ENCODE results near the gene FAM216B. TPM values are rescaled to one million over a fixed set of nuclear protein-coding genes. Genes with fewer than 3 reads are reported as not detected.

FAM216B gene
- total and polyA plus RNA-seq, 2 of the 8 experiments (the other 6 are each of a cell fraction or from before 2014, with no cell fraction given): not detected

- TF ChIP-seq SP1 (IDR thresholded peaks at IDR 0.05; ENCODE audit: low read depth, low read length) (no peak), CHD7 (IDR thresholded peaks at IDR 0.05; ENCODE audit: insufficient replicate concordance, low read length) (no peak), GTF2F1 (IDR thresholded peaks at IDR 0.05; ENCODE audit: borderline replicate concordance, low read depth, low read length) (no peak), EZH2 (IDR thresholded peaks at IDR 0.05; ENCODE audit: low read depth, low read length, severe bottlenecking) (no peak)
These were observed 23.0 kb downstream of the FAM216B start (continued) for GRCh38 chr13:42804244-42804874.
